ENCODE measurements around the gene FCHSD1.

FCHSD1 gene

GRCh38 chr5:141609044-141609443, 42.2 kb downstream of the FCHSD1 start:
- no peak for DNase-seq (ENCODE audit: low read depth)
- no peak overlapping the region for H3K4me3 ChIP-seq (ENCODE audit: low read depth, low read length)
- TF ChIP-seq, protein P1, sequence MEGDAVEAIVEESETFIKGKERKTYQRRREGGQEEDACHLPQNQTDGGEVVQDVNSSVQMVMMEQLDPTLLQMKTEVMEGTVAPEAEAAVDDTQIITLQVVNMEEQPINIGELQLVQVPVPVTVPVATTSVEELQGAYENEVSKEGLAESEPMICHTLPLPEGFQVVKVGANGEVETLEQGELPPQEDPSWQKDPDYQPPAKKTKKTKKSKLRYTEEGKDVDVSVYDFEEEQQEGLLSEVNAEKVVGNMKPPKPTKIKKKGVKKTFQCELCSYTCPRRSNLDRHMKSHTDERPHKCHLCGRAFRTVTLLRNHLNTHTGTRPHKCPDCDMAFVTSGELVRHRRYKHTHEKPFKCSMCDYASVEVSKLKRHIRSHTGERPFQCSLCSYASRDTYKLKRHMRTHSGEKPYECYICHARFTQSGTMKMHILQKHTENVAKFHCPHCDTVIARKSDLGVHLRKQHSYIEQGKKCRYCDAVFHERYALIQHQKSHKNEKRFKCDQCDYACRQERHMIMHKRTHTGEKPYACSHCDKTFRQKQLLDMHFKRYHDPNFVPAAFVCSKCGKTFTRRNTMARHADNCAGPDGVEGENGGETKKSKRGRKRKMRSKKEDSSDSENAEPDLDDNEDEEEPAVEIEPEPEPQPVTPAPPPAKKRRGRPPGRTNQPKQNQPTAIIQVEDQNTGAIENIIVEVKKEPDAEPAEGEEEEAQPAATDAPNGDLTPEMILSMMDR (conservative IDR thresholded peaks at IDR 0.05; ENCODE audit: low read depth, low read length), result no peak

GRCh38 chr5:141608557-141608956, 42.7 kb downstream of the FCHSD1 start:
- TF ChIP-seq, protein P1 (conservative IDR thresholded peaks at IDR 0.05; ENCODE audit: low read depth, low read length), result no peak
- no peak overlapping the region for H3K4me3 ChIP-seq (ENCODE audit: low read depth, low read length)
- DNase-seq (ENCODE audit: low read depth), result no peak

GRCh38 chr5:141608046-141608445, 43.2 kb downstream of the FCHSD1 start:
- no peak overlapping the region for H3K4me3 ChIP-seq (ENCODE audit: low read depth, low read length)

GRCh38 chr5:141605523-141606277, 45.5 kb downstream of the FCHSD1 start:
- TF ChIP-seq, protein P1 (conservative IDR thresholded peaks at IDR 0.05; ENCODE audit: low read depth, low read length), result no peak
- H3K4me3 ChIP-seq (ENCODE audit: low read depth, low read length), result no peak overlapping the region
- DNase-seq (ENCODE audit: low read depth), result peak; percentile 53

More at GRCh38 chr5:141608046-141608445, 43.2 kb downstream of the FCHSD1 start:
- no peak for DNase-seq (ENCODE audit: low read depth)
- TF ChIP-seq, protein P1 (conservative IDR thresholded peaks at IDR 0.05; ENCODE audit: low read depth, low read length), result no peak

DNA sequence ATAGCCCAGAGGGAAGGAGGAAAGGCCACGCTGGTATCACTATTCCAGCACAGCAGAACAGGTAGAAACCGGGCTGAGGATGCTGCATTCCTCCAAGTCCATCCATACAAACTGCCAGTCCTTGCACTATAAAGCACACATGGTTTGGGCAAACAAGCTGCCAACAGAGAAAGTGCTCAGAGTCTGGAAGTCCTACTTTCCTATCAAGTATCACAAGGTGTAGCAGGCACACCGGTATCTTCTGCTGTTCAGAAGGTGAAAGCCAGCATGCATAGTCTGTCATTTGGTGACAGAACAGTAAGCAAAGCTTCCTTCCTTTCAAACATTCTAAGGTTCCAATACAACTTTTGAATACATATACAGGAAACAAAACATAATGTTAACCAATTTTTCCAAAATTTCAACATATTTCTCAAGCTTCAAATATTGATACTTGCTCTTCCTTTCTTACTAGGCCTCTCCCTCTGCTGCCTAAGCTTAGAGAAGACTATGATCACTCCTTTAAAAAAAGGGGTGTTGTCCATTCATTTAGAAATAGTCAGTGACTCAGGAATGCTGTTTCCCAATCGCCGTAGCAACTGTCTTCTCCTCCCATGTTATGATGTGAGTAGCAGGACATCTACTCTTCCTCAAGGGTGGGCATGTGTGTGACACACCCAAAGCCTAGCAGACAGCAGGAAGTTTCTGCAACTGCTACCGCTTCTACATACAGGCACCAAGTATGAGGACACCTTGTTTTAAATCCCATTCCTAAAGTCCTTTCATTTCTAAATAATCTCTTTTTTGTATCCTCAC, 47.1 kb downstream of the FCHSD1 start:
- no peak overlapping the region for H3K4me3 ChIP-seq (ENCODE audit: low read depth, low read length)
- TF ChIP-seq, protein P1 (conservative IDR thresholded peaks at IDR 0.05; ENCODE audit: low read depth, low read length), result no peak
- peak; percentile 94 for DNase-seq (ENCODE audit: low read depth)

DNA sequence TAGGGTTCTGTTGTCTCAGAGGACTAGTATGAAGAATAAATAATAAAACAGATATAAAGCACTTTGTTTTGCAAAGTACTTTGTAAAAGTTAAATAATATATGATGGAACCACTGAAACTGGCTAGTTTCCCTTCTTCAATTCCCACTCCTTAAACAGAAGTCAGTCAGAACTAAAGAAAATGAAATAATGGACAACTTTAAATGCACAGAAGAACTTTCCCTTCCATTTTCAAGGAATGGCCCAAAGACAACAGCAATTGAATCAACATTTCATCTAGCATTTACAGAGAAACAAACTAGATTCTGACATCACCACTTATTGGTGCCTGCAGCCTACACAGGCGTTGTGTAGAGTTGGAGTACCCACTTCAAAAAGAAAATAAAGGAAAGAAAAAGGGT, 48.6 kb downstream of the FCHSD1 start:
- TF ChIP-seq, protein P1 (conservative IDR thresholded peaks at IDR 0.05; ENCODE audit: low read depth, low read length), result no peak

More for the DNA sequence above, 48.6 kb downstream of the FCHSD1 start:
- DNase-seq (ENCODE audit: low read depth), result no peak
- no peak overlapping the region for H3K4me3 ChIP-seq (ENCODE audit: low read depth, low read length)

Measured in choroid plexus epithelial cell (primary cell).